Adrenal gland (tissue), 5 donors: ENCODE data around the gene FAM110C.

Source experiments
- POLR2A ChIP-seq, 2 donors: fragments of 450-650 bp; IDR thresholded peaks; one replicate each; pipeline ENCODE4 v1.6.1; 2017; ENCODE audit warnings: antibody characterized with exemption in 2 of 2, mild to moderate bottlenecking in 2 of 2, moderate library complexity in 1 of 2
- TF ChIP-seq, protein P1 (sequence below), 6 experiments: fragments of 450-650 bp in 4 of 6; fragments of 200-600 bp in 2 of 6; sonication (generic) in 1 of 6; IDR thresholded peaks; 1 replicate in 5 of 6; 2 replicates in 1 of 6; pipeline versions ENCODE4 v1.5.1 to v1.8.0; 2016 to 2021; ENCODE audit warnings: antibody characterized with exemption in 6 of 6, mild to moderate bottlenecking in 2 of 6, moderate library complexity in 1 of 6
- donor health status: DM: no; HTN: no; CAD: no.

DNA sequence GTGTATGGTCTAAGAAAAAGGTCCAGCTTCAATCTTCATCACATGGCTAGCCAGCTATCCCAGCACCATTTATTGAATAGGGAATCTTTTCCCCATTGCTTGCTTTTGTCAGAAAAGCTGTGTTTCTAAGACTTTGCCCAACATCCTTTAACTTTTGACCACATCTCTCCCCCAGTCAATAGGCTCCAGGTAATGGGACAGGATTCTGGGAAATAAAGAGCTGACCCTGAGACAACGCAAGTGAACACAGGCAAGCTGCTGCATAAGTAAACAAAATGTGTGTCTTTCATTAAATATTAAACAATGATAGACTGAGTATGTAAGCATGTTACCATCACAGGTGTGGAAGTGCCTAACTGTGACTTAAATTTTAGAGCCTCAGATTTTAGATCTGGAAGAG is 23.0 kb downstream of the FAM110C start:
- TF ChIP-seq, protein P1, sequence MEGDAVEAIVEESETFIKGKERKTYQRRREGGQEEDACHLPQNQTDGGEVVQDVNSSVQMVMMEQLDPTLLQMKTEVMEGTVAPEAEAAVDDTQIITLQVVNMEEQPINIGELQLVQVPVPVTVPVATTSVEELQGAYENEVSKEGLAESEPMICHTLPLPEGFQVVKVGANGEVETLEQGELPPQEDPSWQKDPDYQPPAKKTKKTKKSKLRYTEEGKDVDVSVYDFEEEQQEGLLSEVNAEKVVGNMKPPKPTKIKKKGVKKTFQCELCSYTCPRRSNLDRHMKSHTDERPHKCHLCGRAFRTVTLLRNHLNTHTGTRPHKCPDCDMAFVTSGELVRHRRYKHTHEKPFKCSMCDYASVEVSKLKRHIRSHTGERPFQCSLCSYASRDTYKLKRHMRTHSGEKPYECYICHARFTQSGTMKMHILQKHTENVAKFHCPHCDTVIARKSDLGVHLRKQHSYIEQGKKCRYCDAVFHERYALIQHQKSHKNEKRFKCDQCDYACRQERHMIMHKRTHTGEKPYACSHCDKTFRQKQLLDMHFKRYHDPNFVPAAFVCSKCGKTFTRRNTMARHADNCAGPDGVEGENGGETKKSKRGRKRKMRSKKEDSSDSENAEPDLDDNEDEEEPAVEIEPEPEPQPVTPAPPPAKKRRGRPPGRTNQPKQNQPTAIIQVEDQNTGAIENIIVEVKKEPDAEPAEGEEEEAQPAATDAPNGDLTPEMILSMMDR (IDR thresholded peaks at IDR 0.05) = no peak
- no peak for TF ChIP-seq POLR2A (IDR thresholded peaks at IDR 0.05)
